Measurements from ENCODE around the gene THSD7B.

Gene THSD7B

DNA sequence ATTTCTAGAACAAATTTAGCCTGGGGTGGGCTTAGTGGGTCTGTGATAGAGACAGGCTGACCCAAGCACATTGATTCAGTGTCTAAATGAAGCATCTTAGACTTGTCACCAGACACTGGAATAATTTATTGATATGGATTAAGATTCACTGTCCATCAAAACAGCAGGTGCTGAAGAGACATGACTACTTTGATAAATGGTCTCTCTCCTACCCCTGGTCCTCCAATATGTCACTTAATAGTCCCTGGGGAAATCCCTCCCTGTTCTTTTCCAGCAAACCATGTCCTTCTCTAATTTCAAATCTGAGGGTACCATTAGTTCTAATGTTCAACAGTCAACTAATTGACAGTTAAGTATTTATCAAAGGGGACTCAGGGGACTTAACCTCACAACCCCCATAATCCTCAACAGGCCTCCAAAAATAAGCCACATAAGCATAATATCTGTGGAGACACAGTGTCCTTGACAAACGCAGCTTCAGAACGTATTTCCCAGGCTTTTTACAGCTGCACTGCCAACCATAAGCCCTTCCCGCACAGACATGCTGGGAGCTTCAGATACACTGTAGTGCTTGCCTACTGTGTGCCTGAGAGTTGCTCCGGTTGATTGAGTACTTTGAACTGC lies 391.0 kb downstream of the THSD7B start:
- TF ChIP-seq, protein P1, sequence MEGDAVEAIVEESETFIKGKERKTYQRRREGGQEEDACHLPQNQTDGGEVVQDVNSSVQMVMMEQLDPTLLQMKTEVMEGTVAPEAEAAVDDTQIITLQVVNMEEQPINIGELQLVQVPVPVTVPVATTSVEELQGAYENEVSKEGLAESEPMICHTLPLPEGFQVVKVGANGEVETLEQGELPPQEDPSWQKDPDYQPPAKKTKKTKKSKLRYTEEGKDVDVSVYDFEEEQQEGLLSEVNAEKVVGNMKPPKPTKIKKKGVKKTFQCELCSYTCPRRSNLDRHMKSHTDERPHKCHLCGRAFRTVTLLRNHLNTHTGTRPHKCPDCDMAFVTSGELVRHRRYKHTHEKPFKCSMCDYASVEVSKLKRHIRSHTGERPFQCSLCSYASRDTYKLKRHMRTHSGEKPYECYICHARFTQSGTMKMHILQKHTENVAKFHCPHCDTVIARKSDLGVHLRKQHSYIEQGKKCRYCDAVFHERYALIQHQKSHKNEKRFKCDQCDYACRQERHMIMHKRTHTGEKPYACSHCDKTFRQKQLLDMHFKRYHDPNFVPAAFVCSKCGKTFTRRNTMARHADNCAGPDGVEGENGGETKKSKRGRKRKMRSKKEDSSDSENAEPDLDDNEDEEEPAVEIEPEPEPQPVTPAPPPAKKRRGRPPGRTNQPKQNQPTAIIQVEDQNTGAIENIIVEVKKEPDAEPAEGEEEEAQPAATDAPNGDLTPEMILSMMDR (IDR thresholded peaks at IDR 0.05): no peak
- no peak overlapping the region for H3K27ac ChIP-seq
- H3K4me3 ChIP-seq (ENCODE audit: low read depth, low read length): no peak overlapping the region
- H3K4me1 ChIP-seq: no peaks in the 10 kb centered on the region
- H3K36me3 ChIP-seq (ENCODE audit: control insufficient read depth, insufficient read depth, low read length): no peaks in the 10 kb centered on the region
- H3K9me3 ChIP-seq (ENCODE audit: control insufficient read depth, low read length): no peaks in the 10 kb centered on the region
- H3K79me2 ChIP-seq: no peaks in the 10 kb centered on the region
- H3K9ac ChIP-seq: no peak overlapping the region
- H3K27me3 ChIP-seq (ENCODE audit: control insufficient read depth, insufficient read depth, low read length): no peaks in the 10 kb centered on the region
- no peak overlapping the region for H3K4me2 ChIP-seq (ENCODE audit: low read length)
- no peak overlapping the region for H2AFZ ChIP-seq

DNA sequence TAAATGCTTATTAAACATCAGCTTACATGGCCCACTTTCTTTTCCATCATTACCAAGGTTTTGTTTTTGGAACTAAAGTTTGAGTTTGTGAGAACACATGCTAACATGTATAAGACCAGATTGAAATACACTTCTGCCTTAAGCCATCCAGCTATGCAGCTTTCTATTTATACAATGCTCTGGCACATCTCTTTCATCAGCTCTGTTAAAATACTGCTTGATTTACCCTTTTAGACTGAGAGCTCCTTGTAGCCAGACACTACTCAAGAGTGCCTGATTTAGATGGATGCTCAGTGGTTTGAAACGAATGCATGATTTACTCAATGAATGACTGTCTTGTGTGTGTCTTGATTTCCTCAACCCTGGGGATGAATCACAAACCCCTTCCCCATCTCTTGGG lies 392.5 kb downstream of the THSD7B start:
- Histone ChIP-seq H3K36me3 (ENCODE audit: control insufficient read depth, insufficient read depth, low read length) (no peaks in the 10 kb centered on the region), H3K79me2 (no peaks in the 10 kb centered on the region), H3K4me1 (no peaks in the 10 kb centered on the region), H3K4me3 (ENCODE audit: low read depth, low read length) (no peak overlapping the region), H3K27me3 (ENCODE audit: control insufficient read depth, insufficient read depth, low read length) (no peaks in the 10 kb centered on the region), H3K9ac (no peak overlapping the region), H3K9me3 (ENCODE audit: control insufficient read depth, low read length) (no peaks in the 10 kb centered on the region), H3K4me2 (ENCODE audit: low read length) (no peak overlapping the region), H3K27ac (no peak overlapping the region), H2AFZ (no peak overlapping the region)
- TF ChIP-seq, protein P1 (IDR thresholded peaks at IDR 0.05): no peak

DNA sequence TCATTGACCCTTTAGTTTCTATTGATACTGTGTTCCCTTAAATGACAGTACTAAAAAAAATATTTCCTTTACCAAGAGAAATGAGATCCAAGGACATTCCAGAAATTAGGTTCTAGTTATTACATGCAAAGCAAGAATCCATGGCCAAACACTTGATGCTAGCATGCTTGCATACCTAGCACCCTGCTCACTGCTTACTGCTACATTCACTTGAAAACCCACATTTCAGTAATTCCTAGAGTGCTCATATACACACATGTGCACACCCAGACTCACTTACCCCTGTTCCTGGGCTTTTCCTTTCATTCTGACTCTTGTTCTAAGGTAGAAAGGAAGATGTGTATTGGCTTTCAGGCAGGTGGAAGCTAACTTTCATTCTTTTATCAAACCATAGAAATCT lies 395.9 kb downstream of the THSD7B start:
- Histone ChIP-seq H3K9ac (no peak overlapping the region), H3K4me3 (ENCODE audit: low read depth, low read length) (no peak overlapping the region), H3K27me3 (ENCODE audit: control insufficient read depth, insufficient read depth, low read length) (no peaks in the 10 kb centered on the region), H2AFZ (no peak overlapping the region), H3K36me3 (ENCODE audit: control insufficient read depth, insufficient read depth, low read length) (no peaks in the 10 kb centered on the region), H3K9me3 (ENCODE audit: control insufficient read depth, low read length) (no peaks in the 10 kb centered on the region), H3K4me2 (ENCODE audit: low read length) (no peak overlapping the region), H3K4me1 (no peaks in the 10 kb centered on the region), H3K79me2 (no peaks in the 10 kb centered on the region), H3K27ac (no peak overlapping the region)
- TF ChIP-seq, protein P1 (IDR thresholded peaks at IDR 0.05): no peak

DNA sequence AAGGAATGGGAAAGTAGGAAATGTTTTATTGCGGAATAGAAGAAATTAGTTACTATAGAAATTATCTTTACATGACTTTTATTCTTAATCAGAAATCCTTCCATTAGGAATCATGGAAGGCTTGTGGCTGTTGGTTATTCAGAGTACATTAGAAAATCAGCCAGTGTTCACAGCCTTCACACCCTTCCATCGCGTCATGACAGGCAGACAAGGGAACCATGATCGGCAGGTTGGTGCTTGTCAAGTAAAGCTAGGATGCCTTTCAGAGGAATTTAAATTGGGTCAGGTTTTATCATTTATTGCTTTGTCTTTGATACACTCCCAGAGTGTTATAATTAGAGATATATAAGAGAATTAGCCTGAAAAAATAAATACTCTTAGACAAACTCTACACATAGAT lies 400.6 kb downstream of the THSD7B start:
- no peak overlapping the region for H2AFZ ChIP-seq
- no peak overlapping the region for H3K4me3 ChIP-seq (ENCODE audit: low read depth, low read length)
- H3K27ac ChIP-seq: no peak overlapping the region
- no peaks in the 10 kb centered on the region for H3K36me3 ChIP-seq (ENCODE audit: control insufficient read depth, insufficient read depth, low read length)
- TF ChIP-seq, protein P1 (IDR thresholded peaks at IDR 0.05): no peak
- no peaks in the 10 kb centered on the region for H3K4me1 ChIP-seq
- no peaks in the 10 kb centered on the region for H3K27me3 ChIP-seq (ENCODE audit: control insufficient read depth, insufficient read depth, low read length)
- no peak overlapping the region for H3K4me2 ChIP-seq (ENCODE audit: low read length)
- H3K79me2 ChIP-seq: no peaks in the 10 kb centered on the region
- H3K9me3 ChIP-seq (ENCODE audit: control insufficient read depth, low read length): no peaks in the 10 kb centered on the region
- H3K9ac ChIP-seq: no peak overlapping the region

DNA sequence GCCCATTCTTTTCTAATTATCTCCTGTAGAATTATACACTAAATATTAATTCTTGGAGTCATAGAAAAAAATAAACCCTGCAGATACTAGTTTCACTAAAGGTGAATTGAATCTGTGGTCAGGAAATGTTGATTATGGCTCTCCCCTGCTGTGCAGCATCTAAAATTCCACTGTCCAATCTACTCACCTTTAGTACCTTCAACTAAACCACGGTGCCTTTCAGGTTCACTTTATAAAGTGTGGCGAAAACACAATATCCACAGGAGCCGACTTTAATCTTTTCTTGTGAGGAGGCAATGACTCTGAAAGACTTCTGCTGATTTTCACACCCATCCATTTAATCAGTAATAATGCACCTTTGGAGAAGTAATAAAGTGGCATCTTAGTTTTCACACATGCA lies 402.3 kb downstream of the THSD7B start:
- Histone ChIP-seq H3K36me3 (ENCODE audit: control insufficient read depth, insufficient read depth, low read length) (no peaks in the 10 kb centered on the region), H3K79me2 (no peaks in the 10 kb centered on the region), H3K4me2 (ENCODE audit: low read length) (no peak overlapping the region), H3K27me3 (ENCODE audit: control insufficient read depth, insufficient read depth, low read length) (no peaks in the 10 kb centered on the region), H3K27ac (no peak overlapping the region), H3K4me1 (no peaks in the 10 kb centered on the region), H3K9me3 (ENCODE audit: control insufficient read depth, low read length) (no peaks in the 10 kb centered on the region), H3K4me3 (ENCODE audit: low read depth, low read length) (no peak overlapping the region), H3K9ac (no peak overlapping the region), H2AFZ (no peak overlapping the region)
- TF ChIP-seq, protein P1 (IDR thresholded peaks at IDR 0.05): no peak
